ENCODE results near the gene SNED1. TPM values are rescaled to one million over a fixed set of nuclear protein-coding genes. Genes with fewer than 3 reads are reported as not detected.

The SNED1 gene
- polyA plus RNA-seq, 1 donor from 2014 or later, result 0.32 TPM

DNA sequence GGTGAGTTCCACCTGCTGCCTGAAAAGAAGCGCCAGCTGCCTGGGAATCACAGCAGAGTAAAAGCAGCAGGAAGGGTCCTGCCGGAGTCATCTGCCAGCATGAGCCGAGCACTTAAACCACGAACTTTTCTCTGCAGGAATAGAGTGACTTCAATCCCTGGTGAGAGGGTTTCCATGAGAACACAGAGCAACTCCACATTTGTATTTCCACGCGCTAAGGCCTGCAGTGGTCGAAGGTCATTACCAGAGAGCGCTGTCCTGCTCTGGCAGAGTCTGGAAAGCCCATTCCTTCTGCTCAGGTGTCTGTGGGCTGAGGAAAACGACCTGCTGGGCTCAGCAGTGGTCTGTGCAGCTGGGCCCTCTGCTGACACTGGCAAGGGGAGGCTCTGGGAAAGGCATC lies 144.2 kb downstream of the SNED1 start:
- Histone ChIP-seq H3K4me2 (ENCODE audit: low read length) (no peak overlapping the region), H3K36me3 (ENCODE audit: insufficient read depth, low read length) (no peaks in the 10 kb centered on the region), H3K4me3 (ENCODE audit: low read length) (no peak overlapping the region), H3K9me2 (ENCODE audit: insufficient read depth, low read length) (no peaks in the 10 kb centered on the region), H2AFZ (ENCODE audit: low read depth, low read length) (no peak overlapping the region), H3F3A (ENCODE audit: insufficient read depth, low read length, poor library complexity, severe bottlenecking) (no peaks in the 10 kb centered on the region), H3K9me3 (ENCODE audit: low read length) (no peaks in the 10 kb centered on the region), H3K9ac (ENCODE audit: low read length) (no peak overlapping the region), H4K20me1 (ENCODE audit: insufficient read depth) (no peaks in the 10 kb centered on the region), H3K27me3 (ENCODE audit: insufficient read depth, low read depth, low read length) (no peaks in the 10 kb centered on the region), H3K27ac (ENCODE audit: low read length) (no peak overlapping the region), H3K79me2 (replicated peaks; ENCODE audit: insufficient read depth, low read length) (no peaks in the 10 kb centered on the region)
- TF ChIP-seq SMC3 (conservative IDR thresholded peaks at IDR 0.05; ENCODE audit: poor library complexity) (no peak), RAD21 (conservative IDR thresholded peaks at IDR 0.05) (no peak), EP300 (conservative IDR thresholded peaks at IDR 0.05; ENCODE audit: poor library complexity, severe bottlenecking) (no peak), TAF1 (IDR thresholded peaks at IDR 0.05; ENCODE audit: low read depth) (no peak), EZH2 (IDR thresholded peaks at IDR 0.05; ENCODE audit: borderline replicate concordance, insufficient read depth, low read length, poor library complexity, severe bottlenecking) (no peak), POLR2AphosphoS5 (IDR thresholded peaks at IDR 0.05) (no peak), MXI1 (conservative IDR thresholded peaks at IDR 0.05; ENCODE audit: poor library complexity, severe bottlenecking) (no peak)
- TF ChIP-seq, protein P1, sequence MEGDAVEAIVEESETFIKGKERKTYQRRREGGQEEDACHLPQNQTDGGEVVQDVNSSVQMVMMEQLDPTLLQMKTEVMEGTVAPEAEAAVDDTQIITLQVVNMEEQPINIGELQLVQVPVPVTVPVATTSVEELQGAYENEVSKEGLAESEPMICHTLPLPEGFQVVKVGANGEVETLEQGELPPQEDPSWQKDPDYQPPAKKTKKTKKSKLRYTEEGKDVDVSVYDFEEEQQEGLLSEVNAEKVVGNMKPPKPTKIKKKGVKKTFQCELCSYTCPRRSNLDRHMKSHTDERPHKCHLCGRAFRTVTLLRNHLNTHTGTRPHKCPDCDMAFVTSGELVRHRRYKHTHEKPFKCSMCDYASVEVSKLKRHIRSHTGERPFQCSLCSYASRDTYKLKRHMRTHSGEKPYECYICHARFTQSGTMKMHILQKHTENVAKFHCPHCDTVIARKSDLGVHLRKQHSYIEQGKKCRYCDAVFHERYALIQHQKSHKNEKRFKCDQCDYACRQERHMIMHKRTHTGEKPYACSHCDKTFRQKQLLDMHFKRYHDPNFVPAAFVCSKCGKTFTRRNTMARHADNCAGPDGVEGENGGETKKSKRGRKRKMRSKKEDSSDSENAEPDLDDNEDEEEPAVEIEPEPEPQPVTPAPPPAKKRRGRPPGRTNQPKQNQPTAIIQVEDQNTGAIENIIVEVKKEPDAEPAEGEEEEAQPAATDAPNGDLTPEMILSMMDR (IDR thresholded peaks at IDR 0.05; ENCODE audit: poor library complexity, severe bottlenecking), result no peak
- TF ChIP-seq, protein P2, sequence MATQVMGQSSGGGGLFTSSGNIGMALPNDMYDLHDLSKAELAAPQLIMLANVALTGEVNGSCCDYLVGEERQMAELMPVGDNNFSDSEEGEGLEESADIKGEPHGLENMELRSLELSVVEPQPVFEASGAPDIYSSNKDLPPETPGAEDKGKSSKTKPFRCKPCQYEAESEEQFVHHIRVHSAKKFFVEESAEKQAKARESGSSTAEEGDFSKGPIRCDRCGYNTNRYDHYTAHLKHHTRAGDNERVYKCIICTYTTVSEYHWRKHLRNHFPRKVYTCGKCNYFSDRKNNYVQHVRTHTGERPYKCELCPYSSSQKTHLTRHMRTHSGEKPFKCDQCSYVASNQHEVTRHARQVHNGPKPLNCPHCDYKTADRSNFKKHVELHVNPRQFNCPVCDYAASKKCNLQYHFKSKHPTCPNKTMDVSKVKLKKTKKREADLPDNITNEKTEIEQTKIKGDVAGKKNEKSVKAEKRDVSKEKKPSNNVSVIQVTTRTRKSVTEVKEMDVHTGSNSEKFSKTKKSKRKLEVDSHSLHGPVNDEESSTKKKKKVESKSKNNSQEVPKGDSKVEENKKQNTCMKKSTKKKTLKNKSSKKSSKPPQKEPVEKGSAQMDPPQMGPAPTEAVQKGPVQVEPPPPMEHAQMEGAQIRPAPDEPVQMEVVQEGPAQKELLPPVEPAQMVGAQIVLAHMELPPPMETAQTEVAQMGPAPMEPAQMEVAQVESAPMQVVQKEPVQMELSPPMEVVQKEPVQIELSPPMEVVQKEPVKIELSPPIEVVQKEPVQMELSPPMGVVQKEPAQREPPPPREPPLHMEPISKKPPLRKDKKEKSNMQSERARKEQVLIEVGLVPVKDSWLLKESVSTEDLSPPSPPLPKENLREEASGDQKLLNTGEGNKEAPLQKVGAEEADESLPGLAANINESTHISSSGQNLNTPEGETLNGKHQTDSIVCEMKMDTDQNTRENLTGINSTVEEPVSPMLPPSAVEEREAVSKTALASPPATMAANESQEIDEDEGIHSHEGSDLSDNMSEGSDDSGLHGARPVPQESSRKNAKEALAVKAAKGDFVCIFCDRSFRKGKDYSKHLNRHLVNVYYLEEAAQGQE (IDR thresholded peaks at IDR 0.05; ENCODE audit: borderline replicate concordance), result no peak

Small RNAs within 50 kb of the gene (small RNA-seq; reads per million reads assigned to genes)
- gene AC005237.2, result 0 reads per million in 3 experiments

Other genes with a start within 250 kb of the SNED1 start
- 63.4 and 89.2 TPM in 2 replicates for gene KIF1A, start 178.4 kb upstream of the SNED1 start, polyA plus RNA-seq
- not detected in 2 replicates for gene AGXT, start 129.8 kb upstream of the SNED1 start, polyA plus RNA-seq
- not detected in 2 replicates for gene MAB21L4, start 102.5 kb upstream of the SNED1 start, polyA plus RNA-seq
- 0.09 TPM in 1 of 2 replicates, not detected in the other for gene CROCC2, start 92.3 kb upstream of the SNED1 start, polyA plus RNA-seq
- 142 and 164 TPM in 2 replicates for gene MTERF4, start 103.7 kb downstream of the SNED1 start, polyA plus RNA-seq
- gene PASK, start 150.9 kb downstream of the SNED1 start, polyA plus RNA-seq, result 26.0 and 32.6 TPM in 2 replicates
- gene PPP1R7, start 151.8 kb downstream of the SNED1 start, polyA plus RNA-seq, result 53.0 and 59.3 TPM in 2 replicates
- gene ANO7, start 190.1 kb downstream of the SNED1 start, polyA plus RNA-seq, result not detected in 2 replicates

Measured in neural cell (in vitro differentiated cells).